Measurements from ENCODE around the gene PLGRKT.

DNA sequence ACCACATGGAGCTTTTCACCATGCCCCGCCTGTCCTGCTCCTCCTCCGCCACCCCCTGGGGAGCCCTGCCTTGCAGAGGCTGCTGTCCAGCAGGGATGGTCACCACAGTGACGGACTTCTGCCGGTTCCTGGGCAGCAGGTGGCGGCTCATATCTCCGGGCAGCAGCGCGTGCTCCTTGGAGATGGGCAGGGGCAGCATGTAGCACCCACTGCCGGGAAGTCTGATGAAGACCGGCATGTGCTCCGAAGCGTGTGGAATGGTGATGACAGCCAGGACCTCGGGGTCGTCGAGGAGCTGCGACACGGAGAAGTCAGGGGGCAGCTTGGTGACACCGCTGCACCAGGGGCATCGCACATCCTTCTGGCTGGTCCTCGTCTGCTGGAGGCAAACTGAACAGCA lies 19.2 kb downstream of the PLGRKT start:
- TF ChIP-seq, protein P1, sequence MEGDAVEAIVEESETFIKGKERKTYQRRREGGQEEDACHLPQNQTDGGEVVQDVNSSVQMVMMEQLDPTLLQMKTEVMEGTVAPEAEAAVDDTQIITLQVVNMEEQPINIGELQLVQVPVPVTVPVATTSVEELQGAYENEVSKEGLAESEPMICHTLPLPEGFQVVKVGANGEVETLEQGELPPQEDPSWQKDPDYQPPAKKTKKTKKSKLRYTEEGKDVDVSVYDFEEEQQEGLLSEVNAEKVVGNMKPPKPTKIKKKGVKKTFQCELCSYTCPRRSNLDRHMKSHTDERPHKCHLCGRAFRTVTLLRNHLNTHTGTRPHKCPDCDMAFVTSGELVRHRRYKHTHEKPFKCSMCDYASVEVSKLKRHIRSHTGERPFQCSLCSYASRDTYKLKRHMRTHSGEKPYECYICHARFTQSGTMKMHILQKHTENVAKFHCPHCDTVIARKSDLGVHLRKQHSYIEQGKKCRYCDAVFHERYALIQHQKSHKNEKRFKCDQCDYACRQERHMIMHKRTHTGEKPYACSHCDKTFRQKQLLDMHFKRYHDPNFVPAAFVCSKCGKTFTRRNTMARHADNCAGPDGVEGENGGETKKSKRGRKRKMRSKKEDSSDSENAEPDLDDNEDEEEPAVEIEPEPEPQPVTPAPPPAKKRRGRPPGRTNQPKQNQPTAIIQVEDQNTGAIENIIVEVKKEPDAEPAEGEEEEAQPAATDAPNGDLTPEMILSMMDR (IDR thresholded peaks at IDR 0.05; ENCODE audit: insufficient read depth, low read length, poor library complexity, severe bottlenecking): no peak
- no peak for TF ChIP-seq EZH2phosphoT487 (conservative IDR thresholded peaks at IDR 0.05; ENCODE audit: low read length)
